Spinal cord (tissue), 10 donors: ENCODE results near the gene COQ10B. TPM values are rescaled to one million over a fixed set of nuclear protein-coding genes. Genes with fewer than 3 reads are reported as not detected.
A peak's percentile ranks its signal among the peaks of the same experiment; 100 is the strongest.
"Not testable (repeated sequence)": the region's sequence is repeated elsewhere in the genome, so short reads cannot be mapped to it uniquely, and the experiment has no call there.

Experiments used
- DNase-seq, 6 donors: peaks; one replicate each; pipeline versions ENCODE4 v3.0.0 to v3.0.0-alpha.2; 2013 to 2015; ENCODE audit warnings: low spot score in 6 of 6, low read depth in 4 of 6
- H3K27ac ChIP-seq: one replicate; pipeline ENCODE4 v1.5.1; 2013; ENCODE audit warnings: low read depth, low read length, control low read depth
- H3K27me3 ChIP-seq: one replicate; pipeline ENCODE4 v1.6.1; 2013; ENCODE audit warnings: low read length; ENCODE audit not compliant: control insufficient read depth, insufficient read depth
- H3K36me3 ChIP-seq: one replicate; pipeline ENCODE4 v1.6.1; 2013; ENCODE audit warnings: low read length; ENCODE audit not compliant: control insufficient read depth, insufficient read depth
- H3K4me1 ChIP-seq: one replicate; pipeline ENCODE4 v1.6.1; 2013; ENCODE audit warnings: low read length; ENCODE audit not compliant: control insufficient read depth, insufficient read depth
- H3K4me3 ChIP-seq: one replicate; pipeline ENCODE4 v1.5.1; 2013; ENCODE audit warnings: low read depth, low read length, control low read depth
- H3K9me3 ChIP-seq: one replicate; pipeline ENCODE4 v1.6.1; 2013; ENCODE audit warnings: low read length; ENCODE audit not compliant: control insufficient read depth, insufficient read depth
- WGBS: methylation state at CpG from one replicate; pipeline ENCODE4 v1.1.5; 2013; ENCODE audit warnings: missing lambda C conversion rate; ENCODE audit not compliant: insufficient coverage; 5-methylcytosine and 5-hydroxymethylcytosine counted together
- polyA plus RNA-seq, 2 donors: library from polyadenylated mRNA; unstranded; fragments of 120-200 nt; gene quantifications; one replicate each; pipeline ENCODE4 v1.2.1, GENCODE V29; 2013; ENCODE audit not compliant: insufficient read length in 2 of 2
- total RNA-seq, 2 donors: library from RNA; depleted of rRNA in 1 of 2; stranded (reverse); fragments of 120-200 nt in 1 of 2; fragments of >200 nt in 1 of 2; gene quantifications; one replicate each; pipeline versions ENCODE4 v1.2.3 to v1.2.4, GENCODE V29; 2013 to 2014
- donor health status: healthy.

COQ10B gene
- total and polyA plus RNA-seq, 4 donors, result 19.9 to 37.3 (median 22.7) TPM

DNA sequence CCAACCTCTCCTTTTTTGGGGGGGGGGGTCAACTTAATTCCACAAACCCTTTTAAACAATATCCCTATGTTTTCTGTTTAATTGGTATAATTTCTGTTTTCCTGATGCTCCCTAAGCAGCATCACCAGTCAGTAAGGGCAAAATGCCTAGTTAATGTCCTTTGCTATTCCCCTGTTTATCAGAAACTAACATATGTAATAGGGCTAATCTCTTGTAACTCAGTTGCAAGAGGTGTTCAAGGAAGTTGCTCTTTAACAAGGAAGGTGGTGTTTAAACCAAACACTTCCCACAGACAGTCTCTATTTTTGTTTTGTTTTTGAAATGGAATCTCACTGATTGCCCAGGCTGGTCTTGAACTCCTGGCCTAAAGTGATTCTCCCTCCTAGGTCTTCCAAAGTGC is 6.5 kb upstream of the COQ10B start:
- Histone ChIP-seq H3K27me3 (no peaks in the 10 kb centered on the region), H3K9me3 (no peaks in the 10 kb centered on the region), H3K36me3 (no peaks in the 10 kb centered on the region), H3K4me3 (no peak overlapping the region), H3K27ac (no peak overlapping the region), H3K4me1 (no peaks in the 10 kb centered on the region)
- no peak for DNase-seq

DNA sequence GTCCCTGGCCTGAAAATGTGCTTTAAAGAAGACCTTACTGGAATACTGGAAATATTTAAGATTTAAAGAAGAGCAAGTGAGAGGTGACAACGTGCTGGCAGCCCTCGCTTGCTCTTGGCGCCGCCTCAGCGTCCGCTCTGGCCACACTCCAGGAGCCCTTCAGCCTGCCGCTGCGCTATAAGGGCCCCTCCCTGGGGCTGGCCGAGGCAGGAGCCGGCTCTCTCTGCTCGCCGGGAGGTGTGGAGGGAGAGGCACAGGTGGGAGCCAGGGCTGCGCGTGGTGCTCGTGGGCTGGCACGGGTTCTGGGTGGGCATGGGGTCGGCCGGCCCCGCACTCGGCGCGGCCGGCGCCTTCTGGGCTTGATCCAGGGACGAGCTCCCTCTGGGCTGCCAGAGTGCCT is 2.9 kb upstream of the COQ10B start:
- no peaks in the 10 kb centered on the region for H3K4me1 ChIP-seq
- no peaks in the 10 kb centered on the region for H3K9me3 ChIP-seq
- 95% methylated on average over 23 of the region's 25 CpGs for WGBS
- no peak overlapping the region for H3K27ac ChIP-seq
- no peak overlapping the region for H3K4me3 ChIP-seq
- peaks cover 2% of the 10 kb centered on the region for H3K36me3 ChIP-seq
- no peaks in the 10 kb centered on the region for H3K27me3 ChIP-seq
- DNase-seq, result no peak

DNA sequence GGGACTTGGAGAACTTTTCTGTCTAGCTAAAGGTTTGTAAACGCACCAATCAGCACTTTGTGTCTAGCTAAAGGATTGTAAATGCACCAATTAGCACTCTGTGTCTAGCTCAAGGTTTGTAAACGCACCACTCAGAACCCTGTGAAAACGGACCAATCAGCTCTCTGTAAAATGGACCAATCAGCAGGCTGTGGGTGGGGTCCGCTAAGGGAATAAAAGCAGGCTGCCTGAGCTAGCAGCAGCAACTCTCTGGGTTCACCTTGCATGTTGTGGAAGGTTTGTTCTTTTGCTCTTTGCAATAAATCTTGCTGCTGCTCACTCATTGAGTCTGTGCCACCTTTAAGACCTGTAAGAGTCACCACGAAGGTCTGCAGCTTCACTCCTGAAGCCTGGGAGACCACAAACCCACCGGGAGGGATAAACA is 2.4 kb upstream of the COQ10B start:
- not testable (repeated sequence) for DNase-seq, H3K4me3 ChIP-seq, H3K9me3 ChIP-seq, H3K27me3 ChIP-seq, H3K27ac ChIP-seq, H3K36me3 ChIP-seq, H3K4me1 ChIP-seq
- WGBS, result 92% methylated on average over 6 of the region's 6 CpGs

GRCh38 chr2:197452754-197453122 is 614 bp upstream of the COQ10B start:
- Histone ChIP-seq H3K27ac (peak overlapping the region; percentile 97), H3K36me3 (peaks cover 2% of the 10 kb centered on the region), H3K4me3 (peak overlapping the region; percentile 96), H3K4me1 (no peaks in the 10 kb centered on the region), H3K27me3 (no peaks in the 10 kb centered on the region), H3K9me3 (no peaks in the 10 kb centered on the region)
- no peak for DNase-seq
- 2% methylated on average over 10 of the region's 11 CpGs for WGBS

DNA sequence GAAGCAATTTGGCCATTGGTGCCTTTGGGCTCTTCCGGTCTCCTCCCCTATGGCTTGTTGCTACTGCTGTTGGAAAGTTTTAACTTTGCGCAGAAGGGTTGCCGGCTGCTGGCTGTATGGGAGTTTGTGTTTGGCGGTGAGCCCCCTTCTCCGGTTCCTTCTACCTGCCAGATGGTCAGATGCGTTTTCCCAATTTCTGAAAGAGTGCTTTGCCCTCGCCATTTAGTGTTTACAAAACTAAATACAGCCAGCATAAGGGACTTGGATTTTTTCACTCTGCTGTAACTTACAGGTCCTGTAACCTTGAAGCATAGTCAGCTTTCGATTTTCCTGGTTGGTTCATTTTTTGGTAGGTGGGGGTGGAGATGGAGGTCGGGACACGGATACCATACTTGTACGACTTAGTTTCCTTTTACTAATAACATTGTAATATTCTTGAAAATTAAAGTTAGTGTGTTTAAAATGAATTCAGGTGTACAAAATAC is 604 bp downstream of the COQ10B start:
- H3K9me3 ChIP-seq, result no peaks in the 10 kb centered on the region
- peak overlapping the region; percentile 96 for H3K4me3 ChIP-seq
- no peaks in the 10 kb centered on the region for H3K27me3 ChIP-seq
- H3K27ac ChIP-seq, result peak overlapping the region; percentile 99
- DNase-seq, result peak in 2 of 6 donors; percentile 35 to 55
- WGBS, result 0% methylated on average over 3 of the region's 11 CpGs
- H3K4me1 ChIP-seq, result no peaks in the 10 kb centered on the region
- H3K36me3 ChIP-seq, result peaks cover 2% of the 10 kb centered on the region

DNA sequence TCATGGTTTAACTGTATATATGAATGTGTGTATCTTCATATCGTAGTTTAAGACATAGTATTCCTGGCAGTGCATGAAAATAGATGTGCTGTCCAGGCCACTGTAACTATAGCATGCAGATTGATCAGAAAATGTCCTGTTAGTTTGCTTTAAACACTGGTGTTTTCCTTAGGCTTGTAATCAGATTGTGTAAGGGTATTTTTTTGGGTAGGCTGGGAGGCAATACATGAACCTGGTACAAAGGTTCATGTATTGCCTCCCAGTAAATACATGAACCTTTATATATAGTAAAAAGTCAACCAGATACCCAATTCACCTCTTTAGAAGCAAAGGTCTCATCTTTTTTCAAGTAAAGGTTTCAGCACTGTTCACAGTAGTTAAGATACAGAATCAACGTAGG is 1.6 kb downstream of the COQ10B start:
- no peak overlapping the region for H3K4me3 ChIP-seq
- no peak overlapping the region for H3K27ac ChIP-seq
- WGBS, result no CpG with 5 or more reads among the region's 2 CpGs
- DNase-seq, result no peak
- no peaks in the 10 kb centered on the region for H3K4me1 ChIP-seq
- H3K9me3 ChIP-seq, result no peaks in the 10 kb centered on the region
- peaks cover 2% of the 10 kb centered on the region for H3K36me3 ChIP-seq
- H3K27me3 ChIP-seq, result no peaks in the 10 kb centered on the region

GRCh38 chr2:197455428-197455827 is 2.1 kb downstream of the COQ10B start:
- Histone ChIP-seq H3K9me3 (no peaks in the 10 kb centered on the region), H3K36me3 (peaks cover 2% of the 10 kb centered on the region), H3K27ac (no peak overlapping the region), H3K4me3 (no peak overlapping the region), H3K4me1 (no peaks in the 10 kb centered on the region), H3K27me3 (no peaks in the 10 kb centered on the region)
- DNase-seq, result no peak
- no CpG with 5 or more reads among the region's 1 CpG for WGBS

DNA sequence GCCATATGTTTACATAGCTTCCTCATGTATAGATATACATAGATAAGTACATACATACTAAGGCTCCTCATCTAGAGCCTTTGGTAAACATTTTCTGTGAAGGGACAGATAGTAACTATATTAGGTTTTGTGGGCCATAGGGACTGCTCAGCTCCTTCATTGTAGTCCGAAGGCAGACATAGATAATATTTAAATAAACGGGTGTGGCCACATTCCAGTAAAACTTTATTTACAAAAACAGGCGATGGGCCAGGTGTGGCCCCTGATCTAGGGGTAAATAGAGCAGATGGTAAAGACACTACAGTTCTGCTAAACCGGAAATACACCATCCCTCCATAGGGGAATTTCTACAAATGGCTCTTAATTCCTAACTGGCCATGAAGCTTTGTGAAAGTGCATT is 7.3 kb downstream of the COQ10B start:
- no peak for DNase-seq
- Histone ChIP-seq H3K9me3 (no peaks in the 10 kb centered on the region), H3K27me3 (no peaks in the 10 kb centered on the region), H3K4me3 (no peak overlapping the region), H3K36me3 (peaks cover 24% of the 10 kb centered on the region), H3K27ac (no peak overlapping the region), H3K4me1 (no peaks in the 10 kb centered on the region)
- 100% methylated on average over 1 of the region's 4 CpGs for WGBS

DNA sequence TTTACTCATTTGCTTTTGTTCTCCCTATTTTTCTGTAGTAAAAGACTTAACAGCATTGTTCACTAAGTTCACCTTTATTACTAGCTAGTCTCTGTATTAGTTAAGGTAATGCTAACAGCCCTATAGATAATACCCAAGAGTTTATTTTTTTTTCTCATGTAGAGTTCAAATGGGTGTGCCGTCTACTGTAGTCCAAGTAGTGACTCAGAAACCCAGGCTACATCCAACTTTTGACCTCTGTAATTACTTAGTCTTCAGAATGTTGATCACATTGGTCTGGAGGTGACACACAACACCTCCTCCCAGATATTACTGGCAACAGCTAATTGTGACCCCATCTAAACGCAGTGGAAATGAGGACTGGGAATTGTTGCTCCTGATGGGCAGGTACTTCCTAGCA is 7.7 kb downstream of the COQ10B start:
- Histone ChIP-seq H3K4me3 (no peak overlapping the region), H3K27ac (no peak overlapping the region), H3K27me3 (no peaks in the 10 kb centered on the region), H3K36me3 (peaks cover 28% of the 10 kb centered on the region), H3K9me3 (no peaks in the 10 kb centered on the region), H3K4me1 (no peaks in the 10 kb centered on the region)
- no peak for DNase-seq
- WGBS, result no CpG with 5 or more reads among the region's 2 CpGs

- H3K27me3 ChIP-seq, result no peaks in the 10 kb centered on the region
- no peaks in the 10 kb centered on the region for H3K9me3 ChIP-seq
- peaks cover 46% of the 10 kb centered on the region for H3K36me3 ChIP-seq
- WGBS, result no CpG with 5 or more reads among the region's 1 CpG
- H3K4me1 ChIP-seq, result no peaks in the 10 kb centered on the region
- no peak overlapping the region for H3K4me3 ChIP-seq
- DNase-seq, result no peak
- no peak overlapping the region for H3K27ac ChIP-seq
Measured at GRCh38 chr2:197464175-197464574, 10.8 kb downstream of the COQ10B start.
